ENCODE data around the gene GRAMD1A.
"Not testable (repeated sequence)": the region's sequence is repeated elsewhere in the genome, so short reads cannot be mapped to it uniquely, and the experiment has no call there.

GRAMD1A gene

GRCh38 chr19:34998777-34999497 is 1.2 kb upstream of the GRAMD1A start:
- no peak for DNase-seq (ENCODE audit: low read depth in 1 of 2, low spot score in 1 of 2)
- in situ Hi-C loops (cut with HindIII; ENCODE audit: low pct_unique_long_range_greater_than_20kb, low sequenced_read_pairs): no loop called here
- no peak for TF ChIP-seq JUND (IDR thresholded peaks at IDR 0.05; ENCODE audit: low read depth)

GRCh38 chr19:35000338-35000646 is 169 bp downstream of the GRAMD1A start:
- in situ Hi-C loops (cut with HindIII; ENCODE audit: low pct_unique_long_range_greater_than_20kb, low sequenced_read_pairs): no loop called here
- TF ChIP-seq JUND (IDR thresholded peaks at IDR 0.05; ENCODE audit: low read depth): no peak
- DNase-seq (ENCODE audit: low read depth in 1 of 2, low spot score in 1 of 2): no peak

GRCh38 chr19:35000647-35001501 is 751 bp downstream of the GRAMD1A start:
- DNase-seq (ENCODE audit: low read depth in 1 of 2, low spot score in 1 of 2): peak in 1 of 2 experiments; percentile 43
- in situ Hi-C loops (cut with HindIII; ENCODE audit: low pct_unique_long_range_greater_than_20kb, low sequenced_read_pairs): no loop called here
- no peak for TF ChIP-seq JUND (IDR thresholded peaks at IDR 0.05; ENCODE audit: low read depth)

- DNase-seq (ENCODE audit: low read depth in 1 of 2, low spot score in 1 of 2): no peak
- in situ Hi-C loops (cut with HindIII; ENCODE audit: low pct_unique_long_range_greater_than_20kb, low sequenced_read_pairs): no loop called here
- TF ChIP-seq JUND (IDR thresholded peaks at IDR 0.05; ENCODE audit: low read depth): no peak
These were observed 2.0 kb downstream of the GRAMD1A start for GRCh38 chr19:35002037-35002535.

GRCh38 chr19:35004517-35005255 is 4.6 kb downstream of the GRAMD1A start:
- in situ Hi-C loops (cut with HindIII; ENCODE audit: low pct_unique_long_range_greater_than_20kb, low sequenced_read_pairs): no loop called here
- no peak for DNase-seq (ENCODE audit: low read depth in 1 of 2, low spot score in 1 of 2)
- no peak for TF ChIP-seq JUND (IDR thresholded peaks at IDR 0.05; ENCODE audit: low read depth)

GRCh38 chr19:35005256-35005977 is 5.3 kb downstream of the GRAMD1A start:
- in situ Hi-C loops (cut with HindIII; ENCODE audit: low pct_unique_long_range_greater_than_20kb, low sequenced_read_pairs): no loop called here
- no peak for DNase-seq (ENCODE audit: low read depth in 1 of 2, low spot score in 1 of 2)
- TF ChIP-seq JUND (IDR thresholded peaks at IDR 0.05; ENCODE audit: low read depth): no peak

- in situ Hi-C loops (cut with HindIII; ENCODE audit: low pct_unique_long_range_greater_than_20kb, low sequenced_read_pairs); DNase-seq (ENCODE audit: low read depth in 1 of 2, low spot score in 1 of 2): not testable (repeated sequence)
These were observed 5.9 kb downstream of the GRAMD1A start for GRCh38 chr19:35006007-35006341.

GRCh38 chr19:35006342-35006998 is 6.3 kb downstream of the GRAMD1A start:
- DNase-seq (ENCODE audit: low read depth in 1 of 2, low spot score in 1 of 2): no peak
- no peak for TF ChIP-seq JUND (IDR thresholded peaks at IDR 0.05; ENCODE audit: low read depth)
- in situ Hi-C loops (cut with HindIII; ENCODE audit: low pct_unique_long_range_greater_than_20kb, low sequenced_read_pairs): no loop called here

GRCh38 chr19:35006999-35007365 is 6.9 kb downstream of the GRAMD1A start:
- TF ChIP-seq JUND (IDR thresholded peaks at IDR 0.05; ENCODE audit: low read depth): no peak
- DNase-seq (ENCODE audit: low read depth in 1 of 2, low spot score in 1 of 2): no peak
- in situ Hi-C loops (cut with HindIII; ENCODE audit: low pct_unique_long_range_greater_than_20kb, low sequenced_read_pairs): no loop called here

- in situ Hi-C loops (cut with HindIII; ENCODE audit: low pct_unique_long_range_greater_than_20kb, low sequenced_read_pairs); DNase-seq (ENCODE audit: low read depth in 1 of 2, low spot score in 1 of 2): not testable (repeated sequence)
These were observed 7.3 kb downstream of the GRAMD1A start for GRCh38 chr19:35007427-35007826.

GRCh38 chr19:35008891-35009341 is 8.8 kb downstream of the GRAMD1A start:
- TF ChIP-seq JUND (IDR thresholded peaks at IDR 0.05; ENCODE audit: low read depth): no peak
- no peak for DNase-seq (ENCODE audit: low read depth in 1 of 2, low spot score in 1 of 2)
- in situ Hi-C loops (cut with HindIII; ENCODE audit: low pct_unique_long_range_greater_than_20kb, low sequenced_read_pairs): no loop called here
